COLO829 (cell line): Measurements from ENCODE around the gene DCAF11.

Experiments used
- DNase-seq: peaks from one replicate; pipeline ENCODE4 v3.0.0; 2012; ENCODE audit warnings: low spot score

Gene DCAF11

DNA sequence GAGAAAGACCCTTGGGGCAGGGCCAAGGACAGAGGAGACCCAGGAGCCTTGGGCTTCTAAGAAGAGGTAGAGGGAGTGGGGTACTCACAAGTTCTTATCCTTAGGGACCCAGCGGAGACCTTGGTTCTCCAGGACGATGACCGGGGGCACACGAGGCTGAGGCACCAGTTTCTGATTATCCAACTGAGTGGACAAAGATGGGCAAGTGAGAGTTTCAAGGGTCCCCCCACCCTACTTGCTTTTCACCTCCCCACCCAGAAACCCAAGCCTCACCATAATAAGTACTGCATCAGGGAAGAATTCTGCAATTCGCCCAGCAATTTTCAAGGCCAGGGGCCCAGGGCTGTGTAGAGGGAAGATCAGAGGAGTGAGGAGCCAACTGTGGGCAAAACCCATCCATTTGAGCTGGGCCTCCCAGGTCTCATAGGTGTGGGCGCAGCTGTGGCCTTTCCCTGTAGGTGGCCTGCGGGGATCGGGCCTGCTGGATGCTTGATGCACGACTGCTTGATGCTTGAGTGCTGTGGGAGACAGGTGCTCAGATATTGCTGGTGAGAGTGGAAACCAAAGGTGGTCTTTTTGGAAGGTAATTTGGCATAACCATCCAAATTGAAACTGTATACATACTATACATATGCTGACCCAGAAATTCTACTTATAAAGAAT lies 24.8 kb downstream of the DCAF11 start:
- no peak for DNase-seq

DNA sequence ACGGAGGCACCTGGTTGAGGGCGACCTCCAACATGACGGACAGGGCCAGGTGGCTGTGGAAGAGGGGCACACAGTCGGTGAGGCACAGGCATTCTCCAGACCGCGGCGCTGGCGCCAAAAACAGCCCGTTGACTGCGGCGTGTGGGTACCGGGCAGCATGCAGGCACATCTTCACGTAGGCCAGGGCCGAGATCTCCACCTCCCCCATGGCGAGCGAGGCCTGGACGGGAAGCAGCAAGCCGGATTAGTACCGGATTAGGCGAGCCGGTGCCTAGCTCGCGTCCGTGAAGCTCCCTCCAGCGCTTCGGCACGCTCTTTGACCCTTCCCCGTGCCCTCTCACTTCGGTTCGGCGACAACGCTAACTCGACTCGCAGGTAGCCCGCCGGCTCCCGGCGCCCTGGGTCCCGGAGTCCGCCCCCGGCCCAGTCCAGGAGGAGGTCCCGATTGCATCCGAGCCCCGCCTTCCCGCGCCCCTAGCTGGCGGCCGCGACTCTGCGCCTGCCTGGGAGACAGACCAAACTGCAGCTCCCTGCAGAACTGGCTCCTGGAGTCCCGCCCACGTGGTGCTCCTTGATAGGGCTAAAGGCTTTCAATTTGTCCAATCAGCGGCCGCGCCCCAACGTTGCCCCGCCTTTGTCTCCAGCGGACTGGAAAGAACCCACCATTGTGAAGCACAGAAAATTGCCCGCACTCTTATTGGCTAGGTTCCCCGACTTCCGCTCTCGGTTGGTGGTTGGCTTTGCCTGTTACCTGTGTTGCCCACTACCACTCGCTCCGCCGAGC lies 26.7 kb downstream of the DCAF11 start, which contains the start of gene EMC9:
Gene EMC9, minus strand, starts transcription at position 495 of the 784 bp plus-strand sequence. Its CDS starts 287 bp downstream, at position 208.
- DNase-seq, result peak; percentile 99

DNA sequence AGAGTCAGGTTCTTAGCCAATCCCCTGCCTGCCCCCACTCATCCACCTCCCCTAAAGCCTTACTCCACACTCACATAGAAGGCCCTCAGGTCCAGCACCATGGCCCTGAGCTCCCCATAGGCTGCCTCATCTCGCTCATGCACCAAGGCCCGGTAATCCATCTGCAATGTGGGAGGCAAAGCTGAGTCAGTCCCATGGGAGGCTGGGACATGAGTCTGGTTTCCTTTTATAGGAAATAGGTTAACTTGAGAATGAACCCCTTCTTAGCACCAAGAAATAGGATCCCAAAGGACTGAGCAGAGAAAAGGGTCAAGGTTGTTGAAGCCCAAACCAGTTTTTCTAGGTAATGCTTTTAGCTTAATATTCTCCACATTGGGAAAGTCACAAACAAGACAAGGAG lies 28.9 kb downstream of the DCAF11 start:
- no peak for DNase-seq

DNA sequence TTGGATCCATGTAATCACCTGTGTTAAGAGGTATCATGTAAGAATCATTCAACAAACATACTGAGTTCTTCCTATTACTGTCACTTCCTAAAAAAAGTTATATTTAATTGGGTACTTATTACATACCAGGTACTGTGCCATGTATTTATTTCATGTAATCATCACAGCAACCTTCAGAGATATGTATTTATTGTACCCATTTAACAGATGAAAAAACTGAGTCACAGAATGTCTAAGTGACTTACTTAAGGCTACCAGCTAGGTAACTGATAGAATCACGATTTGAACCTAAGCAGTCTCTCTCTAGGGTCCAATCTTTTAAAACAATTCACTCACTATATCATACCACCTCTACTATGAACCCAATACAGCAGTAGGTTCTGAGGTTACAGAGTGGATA lies 29.9 kb downstream of the DCAF11 start:
- no peak for DNase-seq

DNA sequence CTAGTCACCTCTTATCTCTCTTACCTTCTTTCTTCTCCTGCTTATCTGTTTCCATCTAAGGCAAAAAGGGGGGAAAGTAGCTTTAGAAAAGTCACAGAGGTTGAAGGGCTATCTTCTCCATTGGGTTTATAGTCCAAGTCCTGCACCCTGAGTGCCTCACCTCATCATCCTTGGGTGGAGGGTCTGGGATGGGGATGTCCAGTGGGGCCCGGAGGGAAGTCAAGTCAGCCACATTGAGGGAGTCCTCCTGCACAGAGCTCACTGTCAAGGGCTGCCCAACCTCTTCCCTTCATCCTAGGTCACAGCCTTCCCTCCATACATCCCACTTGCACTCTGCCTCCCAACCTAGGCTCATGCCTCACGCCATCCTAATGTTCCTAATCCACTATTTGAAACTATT lies 30.6 kb downstream of the DCAF11 start:
- DNase-seq, result no peak

DNA sequence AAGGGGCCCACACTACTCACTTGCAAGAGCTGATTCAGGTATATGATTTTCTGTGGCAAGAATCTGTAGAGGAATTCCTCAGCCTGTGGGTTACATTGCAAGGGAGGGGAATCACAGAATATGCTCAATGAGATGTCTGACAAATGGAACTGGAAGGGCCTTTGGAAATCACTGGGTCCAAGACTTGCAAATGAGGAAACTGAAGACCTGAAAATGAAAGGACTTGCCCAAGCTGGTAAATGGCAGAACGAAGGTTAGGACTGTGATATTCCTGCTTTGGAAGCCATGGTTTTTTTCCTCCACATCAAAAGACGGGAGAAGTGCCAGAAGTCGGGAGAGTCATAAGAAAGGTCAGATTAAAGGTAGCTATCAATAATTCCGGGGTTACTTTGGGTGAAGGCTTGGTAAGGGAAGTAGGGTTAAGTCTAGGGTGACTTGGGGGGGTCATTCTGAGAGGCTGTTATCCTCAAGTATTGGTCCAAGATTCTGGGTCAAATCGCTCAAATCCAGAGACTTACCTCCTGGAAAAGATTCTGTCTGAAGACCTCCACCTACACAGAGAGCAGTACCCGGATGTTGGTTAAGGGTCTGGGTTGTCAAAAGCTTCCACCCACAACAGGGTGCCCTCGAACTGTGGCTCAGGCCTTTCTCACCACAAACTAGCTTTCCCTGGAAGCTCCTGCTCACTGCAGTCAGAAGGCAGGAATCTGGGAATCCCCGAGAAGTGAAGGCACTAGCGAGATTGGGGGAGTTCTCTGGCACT lies 31.3 kb downstream of the DCAF11 start:
- no peak for DNase-seq

DNA sequence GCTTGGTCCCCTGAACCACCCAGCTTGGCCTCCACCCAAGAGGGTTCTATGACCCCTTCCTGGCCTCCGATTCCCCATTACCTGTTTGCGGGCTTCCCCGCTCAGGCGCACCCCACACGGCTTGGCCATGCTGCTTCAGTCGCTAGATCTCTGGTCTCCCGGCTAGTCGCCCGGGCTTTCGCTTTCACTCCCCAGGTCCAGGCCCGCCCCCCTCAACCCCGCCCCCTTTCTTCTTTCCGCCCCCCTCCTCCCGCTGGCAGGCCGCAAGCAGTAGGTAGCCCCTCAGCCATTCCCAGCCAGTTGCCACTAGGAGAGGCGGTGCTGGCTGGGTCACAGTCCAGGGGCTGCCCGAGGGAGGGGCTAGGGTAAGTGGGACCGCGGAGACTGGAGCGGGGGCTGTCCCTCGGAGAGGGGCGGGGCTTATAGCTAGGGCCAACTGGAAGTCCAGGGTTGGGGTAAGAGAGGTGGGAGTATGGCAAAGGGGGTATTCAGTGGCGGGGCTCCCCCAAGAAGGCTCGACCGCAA lies 31.9 kb downstream of the DCAF11 start, which contains the start of gene PSME2:
Gene PSME2, minus strand, starts transcription at position 158 of the 525 bp plus-strand sequence. Its CDS starts 29 bp downstream, at position 129.
- peak; percentile 98 for DNase-seq

DNA sequence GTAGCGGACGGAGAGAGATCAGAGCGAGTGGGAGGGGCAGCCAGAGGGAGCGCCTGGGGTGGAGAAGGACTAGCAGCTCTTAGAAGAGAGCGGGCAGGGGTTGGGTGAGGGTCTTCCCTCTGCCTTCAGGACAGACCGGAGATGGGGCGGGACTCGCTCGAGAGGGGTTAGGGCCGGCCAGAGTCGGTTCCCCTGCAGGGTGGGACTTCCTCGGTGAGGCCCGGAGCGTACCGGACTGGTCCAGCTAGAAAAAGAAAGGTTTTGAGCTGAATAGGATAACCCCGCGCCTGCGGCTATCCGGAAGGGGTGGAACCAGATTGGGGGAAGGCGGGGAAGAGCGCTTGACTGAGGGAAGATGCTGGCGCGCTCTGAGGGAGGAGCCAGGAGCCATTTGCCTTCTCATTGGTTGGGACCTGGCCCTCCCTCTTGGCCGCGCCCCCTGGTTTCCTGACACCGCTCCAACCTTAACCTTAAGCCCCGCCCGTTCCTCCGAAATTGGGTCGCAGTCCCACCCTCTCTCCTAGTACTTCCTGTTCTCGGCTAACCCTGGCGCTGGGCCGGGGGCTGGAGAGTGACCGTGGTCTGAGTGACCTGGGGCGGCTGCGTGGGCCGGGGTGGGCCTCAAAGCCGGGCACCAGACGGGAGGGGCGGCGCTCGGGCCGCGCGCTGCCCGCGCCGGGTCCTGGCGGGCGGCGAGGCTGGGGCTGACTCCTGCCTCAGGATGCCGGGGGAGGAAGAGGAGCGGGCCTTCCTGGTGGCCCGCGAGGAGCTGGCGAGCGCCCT lies 32.6 kb downstream of the DCAF11 start, which contains the start of gene RNF31:
Gene RNF31, plus strand, starts transcription at position 521 of the 783 bp plus-strand sequence. Its CDS starts 201 bp downstream, at position 722.
- peak; percentile 97 for DNase-seq

DNA sequence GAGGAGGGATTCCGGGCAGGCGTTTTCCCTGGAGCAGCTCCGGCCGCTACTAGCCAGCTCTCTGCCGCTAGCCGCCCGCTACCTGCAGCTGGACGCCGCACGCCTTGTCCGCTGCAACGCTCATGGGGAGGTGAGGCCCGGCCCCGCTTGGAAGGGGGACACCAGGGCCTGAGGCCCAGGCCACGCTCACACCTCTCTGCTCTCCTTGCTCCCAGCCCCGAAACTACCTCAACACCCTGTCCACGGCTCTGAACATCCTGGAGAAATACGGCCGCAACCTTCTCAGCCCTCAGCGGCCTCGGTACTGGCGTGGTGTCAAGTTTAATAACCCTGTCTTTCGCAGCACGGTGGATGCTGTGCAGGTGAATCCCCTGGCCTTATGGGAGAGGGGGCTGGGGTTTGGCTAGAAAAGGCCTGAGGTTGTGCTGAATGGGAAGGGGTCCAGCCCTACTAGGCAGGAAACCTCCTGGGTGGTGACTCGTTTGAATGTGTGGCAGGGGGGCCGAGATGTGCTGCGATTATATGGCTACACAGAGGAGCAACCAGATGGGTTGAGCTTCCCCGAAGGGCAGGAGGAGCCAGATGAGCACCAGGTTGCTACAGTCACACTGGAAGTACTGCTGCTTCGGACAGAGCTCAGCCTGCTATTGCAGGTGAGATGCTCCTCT lies 33.3 kb downstream of the DCAF11 start:
- DNase-seq, result no peak

DNA sequence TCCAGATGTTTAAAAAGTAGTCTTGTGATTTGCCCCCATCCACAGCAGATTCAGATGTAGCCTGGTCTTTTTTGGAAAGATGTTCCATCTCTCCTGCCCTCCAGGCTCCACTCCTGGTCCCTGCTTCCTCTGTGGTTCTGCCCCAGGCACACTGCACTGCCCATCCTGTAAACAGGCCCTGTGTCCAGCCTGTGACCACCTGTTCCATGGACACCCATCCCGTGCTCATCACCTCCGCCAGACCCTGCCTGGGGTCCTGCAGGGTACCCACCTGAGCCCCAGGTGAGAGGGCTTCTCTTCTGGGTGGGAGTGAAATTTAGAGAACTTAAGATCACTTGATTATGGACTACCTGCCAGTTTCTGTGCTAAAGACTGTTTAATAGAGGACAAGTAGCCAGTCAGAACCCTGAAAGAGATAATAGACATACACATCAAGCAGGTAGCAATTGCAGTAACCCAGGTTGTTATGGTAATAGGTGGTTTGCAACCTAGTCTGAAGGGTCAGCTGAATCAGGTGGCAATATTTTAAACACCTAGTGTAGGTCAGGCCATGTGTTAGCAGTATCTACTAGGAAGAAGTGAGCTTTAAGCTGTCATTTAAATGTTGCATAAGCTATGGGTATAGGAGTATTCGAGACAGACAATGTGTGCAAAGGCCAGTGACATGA lies 34.9 kb downstream of the DCAF11 start:
- no peak for DNase-seq

DNA sequence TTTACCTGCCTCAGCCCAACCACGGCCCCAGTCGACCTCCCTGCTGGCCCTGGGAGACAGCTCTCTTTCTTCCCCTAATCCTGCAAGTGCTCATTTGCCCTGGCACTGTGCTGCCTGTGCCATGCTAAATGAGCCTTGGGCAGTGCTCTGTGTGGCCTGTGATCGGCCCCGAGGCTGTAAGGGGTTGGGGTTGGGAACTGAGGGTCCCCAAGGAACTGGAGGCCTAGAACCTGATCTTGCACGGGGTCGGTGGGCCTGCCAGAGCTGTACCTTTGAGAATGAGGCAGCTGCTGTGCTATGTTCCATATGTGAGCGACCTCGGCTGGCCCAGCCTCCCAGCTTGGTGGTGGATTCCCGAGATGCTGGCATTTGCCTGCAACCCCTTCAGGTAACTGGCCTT lies 35.5 kb downstream of the DCAF11 start:
- DNase-seq, result no peak

DNA sequence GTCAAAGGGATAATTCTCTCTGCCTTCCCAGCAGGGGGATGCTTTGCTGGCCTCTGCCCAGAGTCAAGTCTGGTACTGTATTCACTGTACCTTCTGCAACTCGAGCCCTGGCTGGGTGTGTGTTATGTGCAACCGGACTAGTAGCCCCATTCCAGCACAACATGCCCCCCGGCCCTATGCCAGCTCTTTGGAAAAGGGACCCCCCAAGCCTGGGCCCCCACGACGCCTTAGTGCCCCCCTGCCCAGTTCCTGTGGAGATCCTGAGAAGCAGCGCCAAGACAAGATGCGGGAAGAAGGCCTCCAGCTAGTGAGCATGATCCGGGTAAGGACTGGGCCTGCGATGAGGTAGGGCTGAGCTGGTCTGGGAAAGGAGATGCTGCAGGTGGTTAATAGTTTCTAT lies 36.0 kb downstream of the DCAF11 start:
- no peak for DNase-seq

DNA sequence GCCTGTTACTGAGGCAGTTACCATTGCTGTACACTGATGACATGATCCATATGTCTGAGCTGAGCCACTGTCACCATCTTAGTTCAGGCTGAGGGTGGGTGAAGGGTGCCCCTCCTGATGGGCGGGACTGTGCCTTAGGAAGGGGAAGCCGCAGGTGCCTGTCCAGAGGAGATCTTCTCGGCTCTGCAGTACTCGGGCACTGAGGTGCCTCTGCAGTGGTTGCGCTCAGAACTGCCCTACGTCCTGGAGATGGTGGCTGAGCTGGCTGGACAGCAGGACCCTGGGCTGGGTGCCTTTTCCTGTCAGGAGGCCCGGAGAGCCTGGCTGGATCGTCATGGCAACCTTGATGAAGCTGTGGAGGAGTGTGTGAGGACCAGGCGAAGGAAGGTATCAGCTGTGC lies 36.4 kb downstream of the DCAF11 start:
- DNase-seq, result no peak

DNA sequence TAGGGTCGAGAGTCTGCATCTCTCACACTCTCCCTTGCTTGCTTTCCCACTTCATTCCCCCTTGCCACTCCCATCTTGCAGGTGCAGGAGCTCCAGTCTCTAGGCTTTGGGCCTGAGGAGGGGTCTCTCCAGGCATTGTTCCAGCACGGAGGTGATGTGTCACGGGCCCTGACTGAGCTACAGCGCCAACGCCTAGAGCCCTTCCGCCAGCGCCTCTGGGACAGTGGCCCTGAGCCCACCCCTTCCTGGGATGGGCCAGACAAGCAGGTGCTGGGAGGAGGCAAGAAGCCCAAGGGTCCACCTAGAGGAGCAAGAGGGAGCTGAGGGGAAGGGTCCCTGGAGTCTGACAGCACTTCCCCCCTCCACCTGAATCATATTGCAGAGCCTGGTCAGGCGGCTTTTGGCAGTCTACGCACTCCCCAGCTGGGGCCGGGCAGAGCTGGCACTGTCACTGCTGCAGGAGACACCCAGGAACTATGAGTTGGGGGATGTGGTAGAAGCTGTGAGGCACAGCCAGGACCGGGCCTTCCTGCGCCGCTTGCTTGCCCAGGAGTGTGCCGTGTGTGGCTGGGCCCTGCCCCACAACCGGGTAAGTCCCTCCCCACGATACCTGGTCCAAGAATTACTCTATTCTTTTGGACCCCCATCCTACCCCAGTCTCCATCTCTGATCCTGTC lies 37.0 kb downstream of the DCAF11 start:
- no peak for DNase-seq

DNA sequence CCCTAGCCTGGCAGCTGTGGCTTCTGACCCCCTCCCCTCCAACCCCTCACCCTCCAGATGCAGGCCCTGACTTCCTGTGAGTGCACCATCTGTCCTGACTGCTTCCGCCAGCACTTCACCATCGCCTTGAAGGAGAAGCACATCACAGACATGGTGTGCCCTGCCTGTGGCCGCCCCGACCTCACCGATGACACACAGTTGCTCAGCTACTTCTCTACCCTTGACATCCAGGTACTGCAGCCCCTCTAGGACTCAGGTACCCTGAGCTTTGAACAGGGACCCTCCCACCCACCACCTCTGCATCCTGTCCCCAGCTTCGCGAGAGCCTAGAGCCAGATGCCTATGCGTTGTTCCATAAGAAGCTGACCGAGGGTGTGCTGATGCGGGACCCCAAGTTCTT lies 40.5 kb downstream of the DCAF11 start:
- DNase-seq, result no peak

DNA sequence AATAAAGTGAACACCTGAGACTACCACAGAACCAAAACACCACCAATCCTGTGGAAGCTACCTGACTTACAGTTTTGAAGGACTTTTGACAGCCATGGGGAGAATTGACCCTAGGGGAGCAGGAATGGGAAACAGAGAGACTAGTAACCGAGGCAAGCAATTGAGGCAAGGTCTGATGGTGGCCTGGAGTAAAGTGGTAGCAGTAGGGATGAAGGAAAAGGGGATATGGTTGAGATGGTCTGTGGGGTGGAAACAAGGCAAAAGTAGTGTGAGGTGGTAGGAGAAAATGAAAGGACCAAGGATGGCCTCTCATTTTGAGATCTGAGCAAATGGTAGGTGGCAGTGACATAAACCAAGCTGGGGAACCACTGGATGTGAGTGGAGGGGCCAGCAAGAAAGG lies 42.3 kb downstream of the DCAF11 start:
- DNase-seq, result no peak

DNA sequence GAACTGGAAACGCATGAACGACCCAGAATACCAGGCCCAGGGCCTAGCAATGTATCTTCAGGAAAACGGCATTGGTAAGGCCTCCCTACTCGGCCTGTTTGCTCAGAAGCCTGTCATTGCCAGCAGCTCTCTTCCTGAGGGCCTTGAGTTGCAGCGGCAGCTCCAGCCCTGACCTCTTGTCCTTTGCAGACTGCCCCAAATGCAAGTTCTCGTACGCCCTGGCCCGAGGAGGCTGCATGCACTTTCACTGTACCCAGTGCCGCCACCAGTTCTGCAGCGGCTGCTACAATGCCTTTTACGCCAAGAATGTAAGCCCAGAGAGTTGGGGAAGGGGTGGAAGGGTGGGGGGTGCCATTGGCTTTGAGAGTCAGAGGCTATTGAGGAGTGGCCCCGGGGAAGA lies 42.8 kb downstream of the DCAF11 start:
- DNase-seq, result no peak

DNA sequence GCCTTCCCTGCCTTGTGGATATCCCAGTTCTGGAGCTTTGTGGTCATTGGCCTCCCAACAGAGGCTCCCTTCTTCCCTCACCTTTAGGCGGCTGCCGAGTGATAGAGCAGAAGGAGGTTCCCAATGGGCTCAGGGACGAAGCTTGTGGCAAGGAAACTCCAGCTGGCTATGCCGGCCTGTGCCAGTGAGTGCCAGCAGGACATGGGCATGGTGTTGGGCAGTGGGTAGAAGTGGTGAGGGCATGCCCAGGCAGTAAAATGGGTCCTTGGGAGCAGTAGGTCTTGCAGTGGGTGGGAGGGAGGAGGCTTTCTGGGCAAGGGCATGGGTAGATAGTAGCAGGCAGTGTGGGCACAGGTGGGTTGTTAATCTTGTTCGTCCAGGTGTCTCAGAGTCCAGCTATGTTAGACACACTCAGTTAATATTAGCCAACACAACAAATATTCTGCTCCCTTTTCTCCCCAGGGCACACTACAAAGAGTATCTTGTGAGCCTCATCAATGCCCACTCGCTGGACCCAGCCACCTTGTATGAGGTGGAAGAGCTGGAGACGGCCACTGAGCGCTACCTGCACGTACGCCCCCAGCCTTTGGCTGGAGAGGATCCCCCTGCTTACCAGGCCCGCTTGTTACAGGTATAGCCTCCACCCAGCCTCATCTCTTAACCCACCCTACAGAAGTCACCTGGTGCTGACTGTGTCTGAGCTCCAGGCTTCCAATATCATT lies 45.4 kb downstream of the DCAF11 start:
- no peak for DNase-seq

DNA sequence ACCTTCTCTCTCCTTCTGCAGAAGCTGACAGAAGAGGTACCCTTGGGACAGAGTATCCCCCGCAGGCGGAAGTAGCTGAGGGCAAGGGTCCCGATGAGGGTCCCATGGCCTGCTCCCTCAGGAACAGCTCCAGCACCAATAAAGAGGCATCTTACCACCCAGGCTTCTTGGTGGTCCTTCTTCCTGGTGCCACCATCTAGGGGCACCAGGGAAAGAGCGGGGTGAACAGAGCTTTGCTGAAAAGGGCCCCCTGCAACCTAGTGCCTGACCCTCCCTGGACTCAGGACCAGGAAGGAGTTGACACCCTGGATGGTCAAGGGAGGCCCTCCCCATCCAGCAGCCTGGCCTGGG lies 45.9 kb downstream of the DCAF11 start:
- DNase-seq, result no peak
